Upper lobe of left lung (tissue), 6 donors: ENCODE measurements around the gene FAM181A. TPM values are rescaled to one million over a fixed set of nuclear protein-coding genes. Genes with fewer than 3 reads are reported as not detected.

Source experiments
- ATAC-seq, 2 donors: fragments of 200-7000 bp; cut with Tn5 transposase; one replicate each; pipeline ENCODE4 v1.9.1; 2022; ENCODE audit warnings: mild to moderate bottlenecking in 2 of 2, moderate library complexity in 2 of 2; ENCODE audit not compliant: low FRiP score in 2 of 2
- DNase-seq, 2 donors: peaks; one replicate each; pipeline ENCODE4 v3.0.0-alpha.2; 2019 to 2020
- H3K27ac ChIP-seq, 4 donors: fragments of 200-600 bp; sonication (generic); one replicate each; pipeline ENCODE4 v1.5.1; 2016 to 2019
- H3K27me3 ChIP-seq, 4 donors: fragments of 200-600 bp; sonication (generic); one replicate each; pipeline ENCODE4 v1.5.1; 2017 to 2019
- H3K36me3 ChIP-seq, 4 donors: fragments of 200-600 bp; sonication (generic); one replicate each; pipeline ENCODE4 v1.5.1; 2016 to 2019
- H3K4me1 ChIP-seq, 4 donors: fragments of 200-600 bp; sonication (generic); one replicate each; pipeline ENCODE4 v1.5.1; 2018 to 2019
- H3K4me3 ChIP-seq, 4 donors: fragments of 200-600 bp; sonication (generic); one replicate each; pipeline ENCODE4 v1.5.1; 2017 to 2019; ENCODE audit warnings: mild to moderate bottlenecking in 2 of 4, moderate library complexity in 1 of 4
- H3K9me3 ChIP-seq, 4 donors: fragments of 200-600 bp; sonication (generic); one replicate each; pipeline ENCODE4 v1.5.1; 2018 to 2019
- CTCF ChIP-seq, 6 experiments: fragments of 450-650 bp in 4 of 6; fragments of 200-600 bp in 2 of 6; sonication (generic) in 2 of 6; IDR thresholded peaks; one replicate each; pipeline ENCODE4 v1.5.1; 2016 to 2019; ENCODE audit warnings: antibody characterized with exemption in 6 of 6
- EP300 ChIP-seq, 4 donors: sonication (generic); formaldehyde crosslinking; IDR thresholded peaks; one replicate each; pipeline ENCODE4 v1.5.1; 2017; ENCODE audit warnings: antibody characterized with exemption in 4 of 4, control low read depth in 2 of 4
- POLR2A ChIP-seq, 4 donors: fragments of 450-650 bp; IDR thresholded peaks; one replicate each; pipeline ENCODE4 v1.5.1; 2016 to 2017; ENCODE audit warnings: antibody characterized with exemption in 4 of 4, mild to moderate bottlenecking in 2 of 4
- POLR2AphosphoS5 ChIP-seq, 2 donors: sonication (generic); formaldehyde crosslinking; IDR thresholded peaks; one replicate each; pipeline ENCODE4 v1.5.1; 2017; ENCODE audit warnings: antibody characterized with exemption in 2 of 2
- WGBS, 2 donors: methylation state at CpG; one replicate each; pipeline ENCODE4 v1.1.5; 2017 to 2018; 5-methylcytosine and 5-hydroxymethylcytosine counted together
- total RNA-seq, 6 donors: library from RNA; depleted of rRNA in 4 of 6; stranded (reverse); fragments of >200 nt in 4 of 6; gene quantifications; one replicate each; pipeline versions ENCODE4 v1.1.0 to v1.2.1, GENCODE V29; 2016 to 2021
- donor health status: DM: no; HTN: no; CAD: no; lungs with moderate emphysema.
- donor health status: DM: no; HTN: yes; CAD: no; lungs with severe emphysema.

Gene FAM181A
- total RNA-seq, 6 donors from 2014 or later, result 1.6 to 13.4 (median 1.9) TPM; not detected in 2

- Histone ChIP-seq H3K4me1 (peaks cover 0 to 8% (median 2%) of the 10 kb centered on the region in 4 donors), H3K27me3 (no peaks in the 10 kb centered on the region), H3K36me3 (no peaks in the 10 kb centered on the region), H3K27ac (no peak overlapping the region), H3K4me3 (peak overlapping the region in 1 of 4 donors; percentile 4), H3K9me3 (no peaks in the 10 kb centered on the region)
- TF ChIP-seq CTCF (IDR thresholded peaks at IDR 0.05) (no peak), POLR2AphosphoS5 (IDR thresholded peaks at IDR 0.05) (no peak), EP300 (IDR thresholded peaks at IDR 0.05) (no peak), POLR2A (IDR thresholded peaks at IDR 0.05) (no peak)
- WGBS, 2 donors, result 75 to 78% methylated on average over 21 of the region's 21 CpGs
- DNase-seq (peak in 1 of 2 donors; percentile 81), ATAC-seq (no peak)
Measured at GRCh38 chr14:93926245-93926872, 785 bp upstream of the FAM181A start.

GRCh38 chr14:93927800-93928145 is 629 bp downstream of the FAM181A start:
- ATAC-seq, result no peak
- H3K4me3 ChIP-seq, result peak overlapping the region in 1 of 4 donors; percentile 24
- H3K27me3 ChIP-seq, result no peaks in the 10 kb centered on the region
- TF ChIP-seq POLR2A (IDR thresholded peaks at IDR 0.05) (no peak), EP300 (IDR thresholded peaks at IDR 0.05) (no peak), CTCF (IDR thresholded peaks at IDR 0.05) (no peak), POLR2AphosphoS5 (IDR thresholded peaks at IDR 0.05) (no peak)
- WGBS, 2 donors, result 39 to 48% methylated on average over 3 to 6 of the region's 6 CpGs
- peaks cover 0 to 8% (median 2%) of the 10 kb centered on the region in 4 donors for H3K4me1 ChIP-seq
- DNase-seq, result no peak
- no peaks in the 10 kb centered on the region for H3K36me3 ChIP-seq
- no peaks in the 10 kb centered on the region for H3K9me3 ChIP-seq
- H3K27ac ChIP-seq, result peak overlapping the region in 2 of 4 donors; percentile 27 to 49

- 89 to 96% methylated on average over 4 to 23 of the region's 26 CpGs for WGBS, 2 donors
- TF ChIP-seq CTCF (IDR thresholded peaks at IDR 0.05) (no peak), POLR2AphosphoS5 (IDR thresholded peaks at IDR 0.05) (no peak), POLR2A (IDR thresholded peaks at IDR 0.05) (no peak), EP300 (IDR thresholded peaks at IDR 0.05) (no peak)
- DNase-seq (peak in 1 of 2 donors; percentile 79), ATAC-seq (no peak)
- H3K4me1 ChIP-seq, result peaks cover 0 to 8% (median 2%) of the 10 kb centered on the region in 4 donors
- H3K36me3 ChIP-seq, result no peaks in the 10 kb centered on the region
- H3K9me3 ChIP-seq, result no peaks in the 10 kb centered on the region
- no peak overlapping the region for H3K27ac ChIP-seq
- H3K4me3 ChIP-seq, result no peak overlapping the region
- H3K27me3 ChIP-seq, result no peaks in the 10 kb centered on the region
Measured at GRCh38 chr14:93928184-93929047, 1.3 kb downstream of the FAM181A start.

GRCh38 chr14:93929048-93929535 is 1.9 kb downstream of the FAM181A start:
- no peaks in the 10 kb centered on the region for H3K9me3 ChIP-seq
- no peaks in the 10 kb centered on the region for H3K36me3 ChIP-seq
- H3K4me1 ChIP-seq, result peaks cover 0 to 8% (median 2%) of the 10 kb centered on the region in 4 donors
- ATAC-seq, result no peak
- H3K4me3 ChIP-seq, result no peak overlapping the region
- H3K27me3 ChIP-seq, result no peaks in the 10 kb centered on the region
- DNase-seq, result no peak
- no peak overlapping the region for H3K27ac ChIP-seq
- TF ChIP-seq CTCF (IDR thresholded peaks at IDR 0.05) (no peak), EP300 (IDR thresholded peaks at IDR 0.05) (no peak), POLR2AphosphoS5 (IDR thresholded peaks at IDR 0.05) (no peak), POLR2A (IDR thresholded peaks at IDR 0.05) (no peak)
- WGBS, 2 donors, result 79 to 80% methylated on average over 10 to 13 of the region's 13 CpGs
